Non-pigmented ciliary epithelial cell (primary cell): ENCODE data around the gene DDO.
"Not testable (repeated sequence)": the region's sequence is repeated elsewhere in the genome, so short reads cannot be mapped to it uniquely, and the experiment has no call there.

Experiments
- DNase-seq: peaks from one replicate; pipeline ENCODE4 v3.0.0-alpha.2; 2010; ENCODE audit warnings: low read depth

DDO gene

GRCh38 chr6:110415086-110415916 lies at the start of gene DDO:
TSS of gene DDO (minus strand) at chr6:110415575. CDS start at chr6:110413462, 2,113 bp downstream.
- no peak for DNase-seq

DNA sequence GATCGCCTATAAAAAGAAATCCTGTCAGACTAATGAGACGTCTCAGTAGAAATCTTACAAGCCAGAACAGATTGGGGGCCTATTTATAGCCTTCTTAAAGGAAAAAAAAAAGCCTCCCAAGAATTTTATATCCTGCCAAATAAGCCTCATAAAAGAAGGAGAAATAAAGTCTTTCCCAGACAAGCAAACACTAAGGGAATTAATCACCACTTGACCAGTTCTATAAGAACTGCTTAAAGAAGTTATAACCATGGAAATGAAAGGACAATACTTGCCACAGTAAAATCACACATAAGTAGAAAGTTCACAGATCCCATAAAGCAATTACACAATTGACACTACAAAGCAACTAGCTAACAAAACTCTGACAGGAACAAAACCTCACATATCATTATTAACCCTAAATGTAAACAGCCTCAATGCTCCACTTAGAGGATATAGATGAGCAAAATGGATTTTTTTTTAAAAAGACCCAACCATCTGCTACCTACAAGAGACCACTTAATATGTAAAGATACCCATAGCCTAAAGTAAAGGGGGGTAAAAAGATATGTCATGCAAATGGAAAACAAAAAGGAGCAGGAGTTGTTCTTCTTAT lies 47.6 kb upstream of the DDO start:
- no peak for DNase-seq

DNA sequence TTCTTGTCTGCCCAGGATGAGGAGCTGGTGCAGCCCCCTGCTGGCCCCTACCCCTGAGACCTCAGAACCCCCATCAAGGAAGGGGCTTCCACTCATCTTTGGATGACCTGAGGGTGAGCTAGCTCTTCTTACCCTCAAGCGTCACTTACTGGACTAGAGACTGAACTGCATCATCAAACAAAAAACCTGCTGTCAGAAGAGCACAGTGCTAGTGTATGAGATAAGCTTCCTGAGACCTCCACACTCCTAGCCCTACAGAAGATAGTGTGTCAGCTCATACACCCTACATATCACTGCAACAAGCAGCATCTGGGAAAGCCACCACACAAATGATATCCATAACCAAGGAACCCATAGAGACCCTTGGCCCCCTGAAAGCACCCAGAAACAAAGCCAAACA lies 46.0 kb upstream of the DDO start:
- no peak for DNase-seq

GRCh38 chr6:110459137-110459536 lies 43.8 kb upstream of the DDO start:
- DNase-seq: no peak

DNA sequence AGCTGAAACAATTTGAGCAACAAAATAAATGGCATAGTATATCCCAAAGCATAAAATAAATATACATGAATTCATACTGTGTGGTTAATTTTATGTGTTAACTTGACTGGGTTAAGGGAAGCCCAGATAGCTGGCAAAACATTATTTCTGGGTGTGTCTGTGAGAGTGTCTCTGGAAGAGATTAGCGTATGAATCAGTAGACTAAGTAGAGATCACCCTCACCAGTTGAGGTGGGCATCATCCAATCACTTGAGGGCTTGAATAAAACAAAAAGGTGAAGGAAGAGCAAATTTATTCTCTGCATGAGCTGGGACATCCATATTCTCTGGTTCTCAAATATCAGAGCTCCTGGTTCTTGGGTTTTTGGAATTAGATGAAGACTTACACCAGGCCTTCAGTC lies 43.1 kb upstream of the DDO start:
- no peak for DNase-seq

DNA sequence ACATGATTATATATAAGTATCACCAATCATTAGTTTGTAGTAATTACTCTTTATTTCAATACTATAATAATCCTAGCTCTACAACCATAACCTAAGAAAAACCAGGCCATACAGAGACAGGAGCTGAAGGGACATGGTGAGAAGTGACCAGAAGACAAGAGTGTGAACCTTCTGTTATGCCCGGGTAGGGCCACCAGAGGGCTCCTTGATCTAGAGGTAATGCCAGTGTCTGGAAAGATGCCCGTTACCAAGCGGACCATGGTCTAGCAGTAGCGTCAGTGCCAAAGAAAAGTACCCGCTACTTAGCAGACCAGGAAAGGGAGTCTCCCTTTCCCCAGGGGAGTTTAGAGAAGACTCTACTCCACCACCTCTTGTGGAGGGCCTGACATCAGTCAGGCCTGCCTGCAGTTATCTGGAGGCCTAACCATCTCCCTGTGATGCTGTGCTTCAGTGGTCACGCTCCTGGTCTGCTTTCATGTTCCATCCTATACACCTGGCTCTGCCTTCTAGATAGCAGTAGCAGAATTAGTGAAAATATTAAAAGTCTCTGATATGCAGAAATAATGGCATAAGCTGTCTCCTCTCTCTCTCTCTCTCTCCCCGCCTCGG lies 42.3 kb upstream of the DDO start:
- not testable (repeated sequence) for DNase-seq

DNA sequence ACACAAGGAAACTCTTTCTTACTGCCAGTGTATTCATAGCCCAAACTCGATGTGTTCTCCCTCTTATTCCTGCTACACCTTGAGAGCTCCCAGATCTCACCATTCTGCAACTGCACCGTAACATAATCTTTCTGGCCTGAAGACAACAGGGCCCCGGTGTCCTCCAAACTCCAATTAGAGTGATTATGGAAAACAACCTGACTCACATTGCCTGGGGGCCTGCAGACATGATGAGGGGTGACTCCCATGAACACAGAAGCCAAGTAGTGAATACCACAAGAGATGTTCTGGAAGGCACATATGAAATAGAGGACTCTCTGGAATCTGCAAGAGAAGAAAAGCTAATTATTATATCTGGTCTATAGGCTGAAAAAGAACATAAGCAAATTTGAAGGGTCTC lies 41.3 kb upstream of the DDO start:
- no peak for DNase-seq

DNA sequence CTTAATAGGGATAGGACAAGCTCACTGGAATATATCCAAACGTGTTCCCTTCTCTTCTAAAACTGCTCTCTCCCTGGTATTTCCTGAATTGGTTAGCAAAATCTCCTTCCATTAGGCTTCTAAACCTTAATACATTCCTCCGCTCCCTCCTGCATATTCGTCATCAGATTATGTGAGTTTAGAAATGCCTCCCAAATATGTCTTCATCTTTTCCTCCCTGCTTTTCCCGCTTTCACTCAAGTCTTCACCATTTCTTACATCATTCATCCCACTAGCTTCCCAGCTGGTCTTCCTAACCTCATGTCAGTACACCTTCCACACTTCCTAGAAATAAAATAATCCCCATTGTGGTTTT lies 34.1 kb upstream of the DDO start:
- no peak for DNase-seq

GRCh38 chr6:110448846-110449540 lies 33.6 kb upstream of the DDO start:
- DNase-seq: no peak

DNA sequence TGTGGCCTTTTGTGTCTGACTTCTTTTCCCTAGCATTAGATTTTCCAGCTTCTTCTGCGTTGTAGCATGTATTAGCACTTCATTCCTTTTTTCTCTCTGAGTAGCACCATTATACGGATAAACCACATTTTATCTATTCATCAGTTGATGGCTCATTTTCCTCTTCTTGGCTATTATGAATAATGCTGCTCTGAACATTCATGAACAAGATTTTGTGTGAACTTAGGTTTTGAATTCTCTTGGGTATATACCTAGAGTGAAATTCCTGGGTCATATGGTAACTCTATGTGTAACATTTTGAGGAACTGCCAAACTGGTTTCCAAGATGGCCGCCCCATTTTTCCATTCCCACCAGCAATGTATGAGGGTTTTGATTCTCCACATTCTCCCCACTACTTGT lies 32.4 kb upstream of the DDO start:
- no peak for DNase-seq

DNA sequence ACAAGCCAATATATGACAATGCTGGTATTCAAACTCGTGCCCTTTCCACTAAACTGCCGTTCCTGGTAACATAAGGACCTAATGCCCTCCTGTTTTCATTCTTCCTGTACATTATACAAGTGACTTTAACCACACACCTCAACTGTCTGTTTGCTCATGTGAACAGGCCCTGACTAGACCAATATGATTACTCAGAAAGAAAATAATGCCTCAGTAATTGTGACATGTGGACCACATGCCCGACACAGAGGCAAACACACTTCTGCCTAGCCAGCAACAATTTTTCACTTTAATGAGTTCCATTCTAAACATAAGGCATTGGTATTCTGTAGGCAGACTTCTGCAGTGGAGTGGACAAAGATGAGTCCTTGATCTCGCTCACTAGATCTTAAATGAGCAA lies 31.0 kb upstream of the DDO start:
- DNase-seq: no peak

GRCh38 chr6:110440026-110440425 lies 24.7 kb upstream of the DDO start:
- DNase-seq: no peak

- DNase-seq: no peak
Observed at GRCh38 chr6:110439356-110439755, 24.0 kb upstream of the DDO start.

DNA sequence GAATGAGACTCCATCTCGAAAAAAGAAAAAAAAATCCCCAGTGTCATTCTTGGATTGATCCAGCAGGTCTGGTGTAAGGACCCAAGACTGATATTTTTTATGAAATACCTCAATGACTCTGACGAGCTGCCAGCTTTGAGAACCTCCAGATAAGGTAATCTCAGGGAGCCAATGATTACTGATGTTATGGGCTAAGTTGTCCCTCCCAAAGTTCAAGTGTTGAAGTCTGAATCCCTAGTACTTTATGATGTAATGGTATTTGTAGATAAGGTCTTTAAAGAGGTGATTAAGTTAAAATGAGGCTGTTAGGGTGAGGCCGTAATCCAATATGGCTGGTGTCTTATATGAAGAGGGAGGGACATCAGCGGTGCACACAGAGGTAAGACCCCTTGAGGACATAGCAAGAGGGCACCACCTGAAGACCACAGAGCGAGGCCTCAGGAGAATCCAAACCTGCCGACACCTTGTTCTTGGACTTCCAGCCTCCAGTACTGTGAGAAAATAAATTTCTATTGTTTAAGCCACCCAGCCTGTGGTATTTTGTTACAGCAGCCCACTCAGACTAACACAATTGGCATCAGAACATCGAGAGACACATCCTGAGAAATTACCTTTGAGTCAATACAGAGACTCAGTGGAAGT lies 19.7 kb upstream of the DDO start:
- DNase-seq: no peak

DNA sequence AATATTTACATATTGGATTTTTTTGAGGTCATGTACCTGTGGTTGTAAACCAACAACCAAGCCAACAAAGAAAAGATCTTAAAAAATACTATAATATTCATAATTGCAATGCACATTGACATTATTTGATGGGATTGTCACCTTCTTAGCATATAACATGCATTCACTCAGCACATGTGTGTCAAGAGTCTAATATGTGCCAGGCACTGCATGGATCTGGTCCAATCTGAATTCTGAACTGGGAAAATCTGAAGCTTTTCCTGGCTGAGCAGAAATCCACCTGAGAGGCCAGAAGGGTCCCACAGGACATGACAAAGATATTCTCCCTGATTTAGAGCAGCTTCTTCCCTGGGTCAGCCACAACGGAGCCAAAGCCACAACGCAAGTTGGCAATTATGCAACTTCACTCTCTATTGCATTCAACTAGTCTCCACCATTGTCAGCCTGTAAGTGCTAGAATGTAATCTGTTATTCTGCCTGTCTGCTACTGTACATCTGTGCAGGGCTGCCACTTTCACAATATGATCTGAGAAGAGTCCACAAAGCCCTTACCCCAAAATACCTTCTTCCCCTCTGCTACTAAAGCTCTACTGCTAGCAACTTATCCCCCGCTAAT lies 17.0 kb upstream of the DDO start:
- DNase-seq: no peak

- DNase-seq: no peak
Observed at GRCh38 chr6:110430741-110431140, 15.4 kb upstream of the DDO start.

DNA sequence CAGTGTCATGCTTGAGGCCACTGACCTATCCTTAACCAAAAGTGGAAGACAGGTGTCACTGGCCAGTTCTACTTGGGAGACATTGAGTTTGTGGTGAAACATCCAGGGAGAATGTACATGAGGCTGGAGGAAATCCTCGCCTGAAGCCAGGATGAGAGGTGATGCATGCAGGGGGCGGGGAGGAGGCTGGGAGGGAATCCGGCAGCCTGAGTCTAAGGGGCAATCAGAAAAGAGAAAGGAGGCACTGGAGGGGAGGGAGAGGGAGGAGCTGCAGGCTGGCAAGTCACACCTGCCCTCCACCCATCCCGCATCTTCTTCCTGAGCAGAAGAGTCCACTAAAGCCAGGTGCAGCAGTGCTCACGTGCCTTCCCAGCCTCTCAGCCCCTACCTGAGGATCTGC lies 14.9 kb upstream of the DDO start:
- DNase-seq: no peak

DNA sequence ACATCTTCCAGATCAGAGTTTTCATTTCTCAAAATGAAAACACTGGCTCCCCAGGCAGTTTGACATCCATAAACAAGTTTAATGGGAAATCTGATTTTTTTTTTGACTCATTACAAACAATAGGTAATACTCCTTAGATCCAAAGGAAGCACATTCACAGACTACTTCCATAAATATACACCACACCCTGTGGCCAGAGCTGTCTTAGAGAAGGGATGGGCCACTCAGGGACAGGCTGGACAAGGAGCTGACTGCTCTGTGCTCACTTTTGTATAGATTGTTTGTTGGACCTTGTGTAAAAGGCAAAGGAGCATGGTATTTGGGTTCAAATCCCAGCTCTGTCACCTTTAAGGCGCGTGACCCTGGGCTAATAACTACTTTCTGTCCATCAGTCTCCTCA lies 12.8 kb upstream of the DDO start:
- no peak for DNase-seq

- no peak for DNase-seq
Observed at GRCh38 chr6:110425816-110426215, 10.4 kb upstream of the DDO start.

DNA sequence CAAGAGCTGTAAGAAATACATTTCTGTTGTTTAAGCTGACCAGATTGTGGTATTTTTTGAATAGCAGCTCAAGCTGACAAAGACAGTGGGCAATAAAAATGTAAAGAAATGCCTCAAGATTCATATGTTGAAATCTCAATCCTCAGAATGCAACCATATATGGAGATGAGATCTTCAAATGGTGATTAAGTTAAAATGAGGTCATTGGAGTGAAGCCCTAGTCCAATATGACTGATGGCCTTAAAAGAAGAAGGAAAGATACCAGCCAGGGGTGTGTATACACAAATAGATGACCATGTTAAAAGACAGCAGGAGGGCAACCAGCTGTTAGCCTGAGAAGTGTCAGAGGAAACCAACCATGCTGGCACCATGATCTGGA lies 7.1 kb upstream of the DDO start:
- no peak for DNase-seq

DNA sequence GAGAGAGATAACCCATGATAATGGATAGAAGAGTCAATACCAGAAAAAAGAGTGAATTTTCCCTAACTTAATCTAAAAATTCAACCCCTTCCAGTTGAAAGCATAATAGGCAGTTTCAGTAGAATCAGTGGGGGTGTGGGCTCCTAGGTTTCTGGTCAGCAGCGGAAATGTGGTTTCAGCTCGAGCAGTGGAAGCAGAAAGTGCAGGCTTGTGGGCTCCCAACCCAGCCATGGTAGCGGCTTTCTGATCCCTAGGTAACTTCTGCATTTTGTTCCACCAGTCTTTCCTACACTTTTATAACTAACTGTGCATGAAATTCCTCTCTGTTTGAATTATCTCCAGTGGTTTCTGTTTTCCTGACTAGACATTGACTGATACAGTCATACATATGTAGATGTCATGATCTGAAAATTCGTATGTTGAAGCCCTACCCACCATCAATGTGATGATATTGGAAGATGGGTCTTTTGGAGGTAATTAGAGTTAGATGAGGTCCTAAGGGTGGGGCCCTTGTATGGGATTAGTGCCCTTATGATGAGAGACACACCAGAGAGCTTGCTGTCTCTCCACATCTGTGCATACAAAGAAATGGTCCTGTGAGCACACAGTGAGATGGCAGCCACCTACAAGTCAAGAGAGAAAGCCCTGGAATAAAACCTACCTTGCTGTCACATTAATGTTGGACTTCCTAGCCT lies 6.5 kb upstream of the DDO start:
- DNase-seq: no peak
